NT2/D1 (cell line): ENCODE measurements around the gene GFOD2.

Source experiments
- SUZ12 ChIP-seq: IDR thresholded peaks from 2 replicates; pipeline ENCODE4 v1.6.1; 2011; ENCODE audit not compliant: insufficient read length, insufficient read depth; ENCODE audit errors: extremely low read depth
- YY1 ChIP-seq: IDR thresholded peaks from 2 replicates; pipeline ENCODE4 v1.6.1; 2011; ENCODE audit not compliant: insufficient read length, insufficient read depth
- ZNF274 ChIP-seq: IDR thresholded peaks from 2 replicates; pipeline ENCODE4 v1.6.1; 2011; ENCODE audit warnings: mild to moderate bottlenecking, low read depth, low read length

- TF ChIP-seq ZNF274 (no peak), YY1 (no peak), SUZ12 (no peak)
Measured at GRCh38 chr16:67665598-67665997, 53.5 kb downstream of the GFOD2 start.
